ENCODE results near the gene TANGO6. TPM values are rescaled to one million over a fixed set of nuclear protein-coding genes. Genes with fewer than 3 reads are reported as not detected.
"Not testable (repeated sequence)": the region's sequence is repeated elsewhere in the genome, so short reads cannot be mapped to it uniquely, and the experiment has no call there.

TANGO6 gene
- total RNA-seq, 1 donor from 2014 or later = 8.4 TPM

DNA sequence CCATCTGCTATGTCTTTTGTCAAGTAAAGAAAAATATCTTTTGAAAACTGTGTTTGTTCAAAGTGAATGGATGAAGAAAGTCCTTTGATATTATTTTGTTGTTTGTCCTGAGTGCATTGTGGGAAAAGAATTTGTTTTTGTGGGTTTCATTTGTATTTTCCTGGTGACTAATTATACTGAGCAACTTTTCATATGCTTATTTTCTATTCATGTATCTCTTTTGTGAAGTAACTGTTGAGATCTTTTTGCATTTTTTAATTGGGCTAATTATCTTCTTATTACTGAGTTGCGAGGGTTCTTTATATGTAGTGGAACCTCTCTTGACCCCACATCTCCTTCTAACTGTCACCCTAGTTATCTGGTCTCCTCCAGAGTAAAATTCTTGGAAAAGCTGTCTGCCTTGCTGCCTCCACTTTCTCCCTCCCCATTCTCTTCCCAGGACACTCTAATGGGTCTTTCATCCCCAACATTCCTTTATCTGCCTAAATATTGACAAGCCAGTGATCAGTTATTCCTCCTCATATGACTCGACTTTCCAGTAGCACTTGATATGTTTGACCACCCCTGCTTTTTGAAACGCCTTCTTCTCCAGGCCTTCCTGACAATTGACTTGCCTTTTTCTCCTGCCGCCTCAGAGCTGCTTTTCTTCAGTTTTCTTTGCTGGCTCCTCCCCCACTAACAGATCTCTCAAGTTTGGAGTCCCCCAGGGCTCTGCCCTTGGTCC lies 144.6 kb downstream of the TANGO6 start:
- DNase-seq (no peak), ATAC-seq (ENCODE audit: poor library complexity) (no peak)
- intact Hi-C loops (cut with DNase I) = no loop called here

DNA sequence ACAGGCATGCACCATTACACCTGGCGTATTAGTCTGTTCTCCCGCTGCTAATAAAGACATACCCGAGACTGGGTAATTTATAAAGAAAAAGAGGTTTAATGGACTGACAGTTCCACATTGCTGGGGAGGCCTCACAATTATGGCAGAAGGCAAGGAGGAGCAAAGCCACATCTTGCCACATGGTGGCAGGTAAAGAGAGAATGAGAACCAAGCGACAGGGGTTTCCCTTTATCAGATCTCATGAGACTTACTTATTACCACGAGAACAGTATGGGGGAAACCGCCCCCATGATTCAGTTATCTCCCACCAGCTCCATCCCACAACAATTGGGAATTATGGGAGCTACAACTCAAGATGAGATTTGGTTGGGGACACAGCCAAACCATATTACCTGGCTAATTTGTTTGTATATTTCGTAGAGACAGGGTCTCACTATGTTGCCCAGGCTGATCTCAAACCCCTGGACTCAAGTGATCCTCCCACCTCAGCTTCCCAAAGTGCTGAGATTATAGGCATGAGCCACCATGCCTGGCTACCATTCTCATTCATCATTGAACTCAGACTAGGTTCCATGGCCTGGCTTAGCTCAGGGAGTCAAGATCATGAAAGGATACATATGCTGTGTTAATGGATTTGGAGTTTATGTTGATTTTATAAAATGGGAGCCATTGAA lies 147.0 kb downstream of the TANGO6 start:
- ATAC-seq (ENCODE audit: poor library complexity); DNase-seq; intact Hi-C loops (cut with DNase I): not testable (repeated sequence)

DNA sequence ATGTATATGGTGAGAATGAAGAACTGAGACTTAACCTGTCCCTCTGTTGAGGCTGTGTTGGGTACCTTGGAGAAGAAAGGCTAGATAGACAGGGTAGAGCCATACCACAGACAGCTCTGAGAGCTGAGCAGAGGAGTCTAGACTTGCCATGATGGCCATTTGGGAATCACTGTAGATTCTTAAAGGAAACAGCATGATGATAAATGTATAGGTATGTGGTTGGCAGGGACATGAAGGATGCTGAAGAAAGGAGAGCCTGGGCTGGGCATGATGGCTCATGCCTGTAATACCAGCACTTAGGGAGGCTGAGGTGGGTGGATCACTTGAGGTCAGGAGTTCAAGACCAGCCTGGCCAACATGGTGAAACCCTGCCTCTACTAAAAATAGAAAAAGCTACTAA lies 147.7 kb downstream of the TANGO6 start:
- DNase-seq (no peak), ATAC-seq (ENCODE audit: poor library complexity) (no peak)
- intact Hi-C loops (cut with DNase I) = no loop called here

DNA sequence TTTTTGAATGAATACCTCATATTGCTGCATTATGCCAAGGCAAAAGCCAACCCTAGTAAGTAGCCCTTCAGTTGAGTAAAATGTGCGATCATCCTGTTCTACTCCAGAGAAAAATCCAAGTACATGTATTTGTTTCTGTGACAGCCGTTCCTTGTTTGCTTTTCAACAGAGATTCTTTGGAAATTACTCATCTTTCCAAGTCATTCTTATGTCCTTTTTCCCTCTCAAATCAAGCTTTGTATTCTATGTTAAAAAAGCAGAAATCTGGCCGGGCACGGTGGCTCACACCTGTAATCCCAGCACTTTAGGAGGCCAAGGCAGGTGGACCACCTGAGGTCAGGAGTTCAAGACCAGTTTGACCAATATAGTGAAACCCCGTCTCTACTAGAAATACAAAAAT lies 149.2 kb downstream of the TANGO6 start:
- DNase-seq (no peak), ATAC-seq (ENCODE audit: poor library complexity) (no peak)
- intact Hi-C loops (cut with DNase I) = no loop called here

DNA sequence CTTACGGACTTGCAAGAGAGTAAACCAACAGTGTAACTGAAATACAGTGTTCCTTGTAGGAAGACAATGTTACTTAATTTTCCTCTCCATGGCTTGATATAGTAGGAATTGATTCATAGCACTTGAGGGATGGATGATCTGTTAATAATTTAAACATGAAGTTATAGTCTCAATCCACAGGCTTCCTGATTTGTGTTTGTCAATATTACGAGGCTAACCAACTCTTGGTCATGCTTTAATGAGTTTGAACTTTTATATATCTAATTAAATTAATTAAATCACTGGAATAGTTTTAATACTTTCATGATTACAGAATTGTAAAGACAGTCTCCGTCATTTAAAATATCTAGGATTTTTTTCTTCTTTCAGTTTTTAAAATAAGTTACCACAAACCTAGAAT lies 150.1 kb downstream of the TANGO6 start:
- no peak for ATAC-seq (ENCODE audit: poor library complexity)
- no peak for DNase-seq
- intact Hi-C loops (cut with DNase I) = no loop called here

DNA sequence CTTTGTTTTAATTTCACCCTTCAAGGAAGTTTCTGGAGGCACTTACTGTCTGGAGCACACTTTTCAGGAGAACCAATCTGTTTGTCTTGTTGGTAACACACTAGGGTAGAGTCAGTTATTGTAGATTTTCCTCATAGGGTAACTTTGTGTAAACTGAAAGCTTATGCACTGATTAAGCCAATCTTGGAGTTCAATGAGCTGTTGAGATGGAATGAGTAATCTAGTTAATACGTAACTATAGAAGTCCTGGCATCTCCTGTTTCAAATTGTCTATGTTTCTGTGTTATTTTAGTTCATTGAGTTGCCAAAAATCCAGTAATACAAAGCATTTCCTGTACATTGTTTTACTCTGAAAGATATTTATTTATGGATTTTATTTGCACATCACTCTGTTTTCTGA lies 150.6 kb downstream of the TANGO6 start:
- intact Hi-C loops (cut with DNase I) = no loop called here
- ATAC-seq (ENCODE audit: poor library complexity) (no peak), DNase-seq (no peak)

DNA sequence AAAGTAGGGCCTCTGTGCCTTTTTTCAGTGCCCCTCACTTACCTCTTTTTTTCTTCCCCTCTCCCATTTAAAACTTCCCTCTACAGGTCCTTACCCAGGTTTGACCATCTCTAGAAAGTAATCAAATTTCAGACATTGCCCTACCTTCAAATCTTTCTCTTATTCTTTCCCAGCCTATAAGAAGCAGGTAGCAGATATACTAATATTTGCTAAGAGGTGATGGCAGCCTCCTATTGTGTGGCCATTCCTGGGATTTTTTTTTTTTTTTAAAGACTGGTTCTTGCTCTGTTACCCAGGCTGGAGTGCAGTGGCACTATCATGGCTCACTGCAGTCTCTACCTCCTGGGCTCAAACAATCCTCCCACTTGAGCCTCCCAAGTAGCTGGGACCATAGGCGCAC lies 151.0 kb downstream of the TANGO6 start:
- DNase-seq (no peak), ATAC-seq (ENCODE audit: poor library complexity) (no peak)
- intact Hi-C loops (cut with DNase I) = no loop called here

DNA sequence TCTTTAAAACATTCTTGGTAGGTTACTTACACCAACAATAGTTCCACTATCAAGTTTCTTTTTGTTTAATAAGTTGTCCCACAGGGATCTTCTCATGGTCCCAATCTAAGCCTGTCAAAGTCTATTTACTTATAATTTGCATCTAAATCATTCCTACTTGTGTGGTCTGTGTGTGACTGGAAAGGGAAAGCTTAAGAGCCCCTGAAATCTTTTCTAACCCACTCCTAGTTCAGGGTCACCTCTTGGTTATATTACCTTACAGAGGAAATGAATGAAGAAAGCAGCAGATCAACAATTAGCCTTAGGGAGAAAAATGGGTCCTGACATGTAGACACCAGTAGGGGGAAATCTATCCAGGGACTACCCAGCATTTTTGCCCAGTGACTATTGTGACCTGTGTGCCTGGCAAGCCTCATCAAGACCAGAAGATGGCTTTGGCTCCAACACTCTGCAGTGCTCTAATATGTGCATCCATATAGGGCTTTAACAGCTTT lies 151.7 kb downstream of the TANGO6 start:
- intact Hi-C loops (cut with DNase I) = no loop called here
- ATAC-seq (ENCODE audit: poor library complexity) (no peak), DNase-seq (no peak)

DNA sequence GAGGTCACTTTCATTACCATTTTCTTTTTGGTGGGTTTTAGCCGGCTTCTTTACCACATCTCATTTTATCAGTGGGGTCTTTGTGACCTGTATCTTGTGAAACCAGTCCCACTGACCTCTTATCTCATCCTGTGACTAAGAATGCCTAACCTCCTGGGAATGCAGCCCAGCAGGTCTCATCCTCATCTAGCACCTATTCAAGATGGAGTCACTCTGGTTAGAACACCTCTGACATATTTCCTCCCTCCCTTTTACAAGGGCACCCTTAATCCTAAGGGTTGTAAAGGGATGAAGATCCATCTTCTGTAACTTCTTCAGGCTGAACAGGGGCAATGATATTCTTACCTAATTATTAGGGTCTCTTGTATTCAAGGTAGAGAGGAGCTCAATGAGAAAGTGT lies 154.2 kb downstream of the TANGO6 start:
- DNase-seq (no peak), ATAC-seq (ENCODE audit: poor library complexity) (no peak)
- intact Hi-C loops (cut with DNase I) = no loop called here

DNA sequence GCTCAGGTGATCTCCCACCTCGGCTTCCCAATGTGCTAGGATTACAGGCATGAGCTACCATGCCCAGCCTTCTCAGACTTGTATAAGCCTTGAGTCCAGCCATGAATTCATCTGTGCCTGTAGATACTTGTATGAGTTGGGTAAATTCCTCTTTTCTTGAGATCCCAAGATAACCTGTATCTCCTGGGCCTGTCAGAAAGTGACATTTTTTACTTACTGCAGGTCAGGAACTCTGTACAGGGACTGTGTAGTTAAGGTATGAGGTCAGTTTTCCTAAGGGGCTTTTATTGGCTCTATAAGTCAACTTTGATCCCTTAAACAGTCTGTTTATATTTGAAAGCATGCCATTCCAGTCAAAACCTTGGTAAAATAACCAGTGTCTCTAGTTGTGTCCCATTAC lies 155.8 kb downstream of the TANGO6 start:
- intact Hi-C loops (cut with DNase I) = no loop called here
- DNase-seq (no peak), ATAC-seq (ENCODE audit: poor library complexity) (no peak)

DNA sequence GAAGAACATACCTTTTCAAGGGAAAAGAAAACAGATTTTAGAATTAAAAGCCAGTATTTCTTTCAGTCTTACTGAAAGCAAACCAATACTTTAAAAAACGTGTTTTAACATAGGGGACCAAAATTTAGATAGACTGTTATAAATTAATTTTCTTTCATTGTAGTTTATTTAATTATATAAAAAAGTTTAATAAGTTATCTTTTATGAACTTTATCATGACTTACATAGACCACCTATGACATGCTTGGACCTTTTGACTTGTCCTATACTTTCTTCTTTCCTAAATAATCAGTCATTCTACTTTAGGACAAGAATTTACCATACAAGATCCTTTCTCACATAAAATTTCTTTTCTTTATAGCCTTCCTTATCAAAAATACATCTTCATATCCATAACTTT lies 160.2 kb downstream of the TANGO6 start:
- ATAC-seq (ENCODE audit: poor library complexity) (no peak), DNase-seq (no peak)
- intact Hi-C loops (cut with DNase I) = no loop called here

DNA sequence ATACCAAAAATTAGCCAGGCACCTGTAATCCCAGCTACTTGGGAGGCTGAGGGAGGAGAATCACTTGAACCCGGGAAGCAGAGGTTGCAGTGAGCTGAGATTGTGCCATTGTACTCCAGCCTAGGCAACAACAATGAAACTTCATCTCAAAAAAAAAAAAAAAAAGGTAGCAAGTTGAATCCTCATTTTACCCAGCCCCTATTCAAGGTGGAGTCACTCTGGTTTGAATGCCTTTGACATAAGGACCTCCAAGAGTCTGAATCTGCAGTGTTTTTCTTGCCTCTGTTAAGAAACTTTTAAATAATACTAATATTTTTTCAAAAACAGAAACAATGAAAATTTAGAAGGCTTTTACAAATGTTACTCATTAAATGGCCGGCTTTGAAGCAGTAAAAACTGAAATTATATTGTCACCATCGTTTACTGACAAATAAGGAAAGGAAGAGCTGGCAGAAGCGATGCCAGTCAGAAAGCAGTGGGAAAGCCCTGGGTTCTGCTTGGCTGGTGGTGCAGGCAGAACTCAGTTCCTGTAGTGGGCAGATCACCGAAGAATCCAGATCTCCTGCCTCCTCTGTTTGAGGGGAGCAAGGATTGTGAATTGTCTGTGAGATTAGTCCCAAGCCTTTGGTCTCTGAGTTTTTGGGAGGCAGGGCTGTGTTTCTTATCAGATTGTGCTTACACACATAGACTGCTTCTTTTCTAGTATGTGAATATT lies 162.5 kb downstream of the TANGO6 start:
- no peak for ATAC-seq (ENCODE audit: poor library complexity)
- intact Hi-C loops (cut with DNase I) = no loop called here
- no peak for DNase-seq

DNA sequence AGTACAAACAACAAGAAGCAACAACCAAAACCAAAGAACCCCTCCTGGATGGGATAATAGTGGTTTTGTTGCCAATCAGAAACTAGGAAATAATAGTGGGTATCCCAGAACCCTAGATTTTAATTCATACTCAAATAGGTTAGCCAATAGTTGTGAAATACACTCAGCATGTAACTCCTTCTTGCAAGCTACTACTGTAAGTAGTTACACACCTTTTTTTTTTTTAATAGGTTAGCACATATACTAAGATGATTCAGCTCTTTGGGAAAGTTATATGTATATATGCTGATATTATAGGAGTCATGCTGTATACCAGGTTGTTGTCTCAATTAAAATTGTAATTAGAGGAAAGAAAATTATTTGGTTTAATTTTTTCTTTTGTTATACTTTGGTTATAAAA lies 169.6 kb downstream of the TANGO6 start:
- DNase-seq (no peak), ATAC-seq (ENCODE audit: poor library complexity) (no peak)
- intact Hi-C loops (cut with DNase I) = no loop called here

DNA sequence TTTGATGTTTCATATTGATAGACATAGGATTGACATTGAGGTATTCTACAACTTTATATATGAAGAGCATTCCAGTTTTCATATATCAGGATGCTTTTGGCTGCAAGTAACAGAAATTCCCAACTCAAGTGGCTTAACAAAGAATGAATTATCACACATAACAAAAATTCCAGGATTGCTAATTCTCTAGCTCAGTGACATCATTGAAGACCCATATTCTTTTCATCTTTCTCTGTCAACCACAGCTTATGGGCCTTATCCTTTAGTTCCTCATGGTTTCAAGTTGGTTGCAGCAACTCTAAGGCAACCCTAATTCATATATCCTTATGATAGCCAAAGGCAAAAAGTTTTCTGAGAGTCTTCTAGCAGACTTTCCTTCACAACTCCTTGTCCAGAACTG lies 170.7 kb downstream of the TANGO6 start:
- ATAC-seq (ENCODE audit: poor library complexity) (no peak), DNase-seq (no peak)
- intact Hi-C loops (cut with DNase I) = no loop called here

DNA sequence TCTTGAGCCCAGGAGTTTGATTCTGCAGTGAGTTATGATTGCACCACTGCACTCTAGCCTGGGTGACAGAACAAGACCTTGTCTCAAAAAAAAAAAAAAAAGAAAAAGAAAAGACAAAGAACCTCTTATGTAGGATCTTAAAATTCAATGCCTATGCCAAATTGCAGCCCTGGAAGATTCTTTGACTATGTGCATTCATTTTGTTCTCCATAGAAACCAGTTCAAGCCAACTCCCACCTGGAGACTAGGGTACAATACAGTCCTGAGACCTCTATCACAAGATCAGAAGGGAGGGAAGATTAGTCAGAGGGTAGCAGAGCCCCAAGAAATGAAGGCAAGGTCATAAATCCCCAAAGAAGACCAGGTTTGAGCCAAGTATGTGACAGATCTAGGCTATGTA lies 171.5 kb downstream of the TANGO6 start:
- DNase-seq = no peak
- ATAC-seq (ENCODE audit: poor library complexity) = no peak
- intact Hi-C loops (cut with DNase I) = no loop called here

DNA sequence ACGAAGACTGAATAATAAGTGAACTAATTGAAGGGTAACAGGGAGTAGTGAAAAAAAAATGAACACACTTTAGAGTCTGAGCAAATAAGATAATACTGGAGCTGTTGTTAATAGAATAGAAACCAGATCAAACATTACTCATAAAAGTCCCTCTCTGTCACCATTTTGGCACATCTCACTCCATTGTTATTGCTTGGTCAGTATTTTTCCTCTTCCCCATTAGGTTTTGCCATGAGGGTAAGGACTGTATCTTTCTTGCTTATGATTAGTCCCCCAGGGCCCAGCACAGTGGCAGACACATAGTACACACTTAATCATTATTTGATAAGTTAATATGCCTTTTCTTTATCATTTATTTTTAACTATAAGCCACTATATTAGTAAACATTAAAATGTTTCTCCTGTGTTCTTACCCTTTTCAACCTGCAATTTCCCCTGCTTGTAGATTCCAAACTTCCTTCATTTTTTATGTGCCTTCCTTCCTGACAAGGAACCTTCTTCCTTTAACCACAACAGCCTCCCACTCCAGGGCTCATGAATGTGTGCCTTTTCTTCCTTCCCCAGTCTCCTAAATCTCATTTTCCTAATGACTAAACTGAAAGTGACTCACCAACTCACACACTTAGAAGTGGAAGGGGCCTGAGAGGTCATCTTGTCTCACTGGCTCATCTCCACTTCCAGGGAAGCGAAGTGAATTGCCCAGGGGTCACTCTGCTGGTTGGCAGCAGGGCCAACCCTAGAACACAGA lies 173.9 kb downstream of the TANGO6 start:
- DNase-seq (no peak), ATAC-seq (ENCODE audit: poor library complexity) (no peak)
- intact Hi-C loops (cut with DNase I) = no loop called here

DNA sequence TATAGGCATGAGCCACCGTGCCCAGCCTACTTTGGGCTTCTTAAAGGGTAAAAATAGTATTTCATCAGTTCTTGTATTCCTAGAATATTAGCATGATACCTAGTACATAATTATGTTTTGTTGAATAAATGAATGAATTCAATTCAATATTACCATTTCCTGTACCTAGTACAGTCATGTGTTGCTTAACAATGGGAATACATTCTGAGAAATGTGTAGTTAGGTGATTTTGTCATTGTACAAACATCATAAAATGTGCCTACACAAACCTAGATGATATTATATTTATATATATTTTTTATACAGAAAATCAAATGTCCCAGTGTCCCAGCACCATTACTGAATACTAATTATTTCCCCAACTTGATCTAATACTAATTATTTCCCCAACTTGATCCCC lies 176.5 kb downstream of the TANGO6 start:
- intact Hi-C loops (cut with DNase I) = no loop called here
- DNase-seq (no peak), ATAC-seq (ENCODE audit: poor library complexity) (no peak)

DNA sequence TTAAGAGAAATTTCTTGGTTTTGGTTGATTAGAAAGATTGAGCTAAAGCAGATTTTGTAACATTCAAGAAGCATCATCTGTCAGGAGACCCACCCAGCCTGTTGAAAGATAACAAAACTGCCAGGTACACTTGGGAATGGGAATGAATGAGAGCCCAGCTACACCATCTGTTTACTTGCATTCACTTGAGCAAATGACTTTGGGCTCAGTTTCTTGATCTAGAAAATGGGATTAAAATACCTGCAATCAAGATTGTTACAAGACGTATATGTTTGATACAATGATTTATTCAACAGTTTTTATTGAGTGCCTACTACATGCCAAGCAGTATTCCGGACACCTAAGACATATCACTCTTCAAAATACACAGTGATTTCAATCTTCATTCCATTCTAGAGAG lies 185.8 kb downstream of the TANGO6 start:
- no peak for DNase-seq
- intact Hi-C loops (cut with DNase I) = no loop called here
- ATAC-seq (ENCODE audit: poor library complexity) = no peak

DNA sequence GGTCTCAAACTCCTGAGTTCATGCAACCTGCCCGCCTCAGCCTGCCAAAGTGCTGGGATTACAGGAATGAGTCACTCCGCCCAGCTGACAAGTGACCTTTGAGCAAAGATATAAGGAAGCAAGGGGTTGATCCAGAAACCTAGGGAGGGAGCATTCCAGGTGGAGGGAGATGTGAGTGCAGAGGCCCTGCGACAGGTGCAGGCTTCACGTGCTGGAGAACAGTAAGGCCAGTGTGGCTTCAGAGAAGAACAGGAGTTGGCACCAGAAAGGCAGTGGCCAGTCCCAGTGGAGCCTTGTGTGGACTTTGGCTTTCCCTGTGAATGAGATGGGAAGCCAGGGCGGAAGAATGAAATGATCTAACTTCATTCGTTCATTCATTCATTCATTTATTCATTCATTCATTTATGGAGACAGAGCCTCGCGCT lies 188.6 kb downstream of the TANGO6 start:
- peak; percentile 29 for ATAC-seq (ENCODE audit: poor library complexity)
- DNase-seq = no peak
- intact Hi-C loops (cut with DNase I) = no loop called here

Data from Right ventricle myocardium superior (tissue), 1 donor.